Heart left ventricle (tissue), 16 donors: ENCODE data around the gene VAPB. TPM values are rescaled to one million over a fixed set of nuclear protein-coding genes. Genes with fewer than 3 reads are reported as not detected.

Experiments used
- ATAC-seq, 4 donors: fragments of 200-7000 bp; cut with Tn5 transposase; one replicate each; pipeline ENCODE4 v1.9.1; 2020 to 2022; ENCODE audit warnings: moderate library complexity in 4 of 4, mild to moderate bottlenecking in 3 of 4, moderate number of reproducible peaks in 1 of 4
- DNase-seq, 5 donors: peaks; one replicate each; pipeline ENCODE4 v3.0.0-alpha.2; 2020
- H3K27ac ChIP-seq, 12 donors: fragments of 200-600 bp; sonication (generic) in 4 of 12; one replicate each; pipeline versions ENCODE4 v1.5.0 to v1.8.0; 2016 to 2022; ENCODE audit warnings: mild to moderate bottlenecking in 2 of 12
- H3K27me3 ChIP-seq, 9 donors: fragments of 200-600 bp; sonication (generic) in 2 of 9; one replicate each; pipeline versions ENCODE4 v1.5.1 to v1.8.0; 2016 to 2022; ENCODE audit warnings: mild to moderate bottlenecking in 3 of 9
- H3K36me3 ChIP-seq, 9 donors: fragments of 200-600 bp; sonication (generic) in 2 of 9; one replicate each; pipeline versions ENCODE4 v1.5.0 to v1.8.0; 2018 to 2022; ENCODE audit warnings: mild to moderate bottlenecking in 2 of 9
- H3K4me1 ChIP-seq, 12 donors: fragments of 200-600 bp; sonication (generic) in 4 of 12; one replicate each; pipeline versions ENCODE4 v1.5.0 to v1.8.0; 2016 to 2022; ENCODE audit warnings: mild to moderate bottlenecking in 3 of 12
- H3K4me3 ChIP-seq, 12 donors: fragments of 200-600 bp; sonication (generic) in 4 of 12; one replicate each; pipeline versions ENCODE4 v1.5.0 to v1.8.0; 2017 to 2022; ENCODE audit warnings: mild to moderate bottlenecking in 9 of 12, moderate library complexity in 4 of 12
- H3K9me3 ChIP-seq, 12 donors: fragments of 200-600 bp; sonication (generic) in 4 of 12; one replicate each; pipeline versions ENCODE4 v1.5.0 to v1.8.0; 2016 to 2022; ENCODE audit warnings: mild to moderate bottlenecking in 1 of 12
- POLR2A ChIP-seq, 2 donors: fragments of 450-650 bp; IDR thresholded peaks; one replicate each; pipeline ENCODE4 v1.6.1; 2017; ENCODE audit warnings: antibody characterized with exemption in 2 of 2, mild to moderate bottlenecking in 2 of 2, moderate library complexity in 2 of 2
- WGBS, 4 donors: extraction: QIAGEN DNeasy Blood & Tissue Kit in 2 of 4; methylation state at CpG; one replicate each; pipeline versions ENCODE4 v1.1.5 to v1.1.7; 2013 to 2018; 5-methylcytosine and 5-hydroxymethylcytosine counted together
- intact Hi-C, 10 donors: fragments of 100-400 bp; cut with DNase I; formaldehyde crosslinking; loops; one replicate each; pipeline versions ENCODE4 v1.11.1 to v1.14.2; 2022
- polyA plus RNA-seq, 2 donors: library from polyadenylated mRNA; stranded (reverse); fragments of 200-250 nt; gene quantifications; one replicate each; pipeline ENCODE4 v1.2.3, GENCODE V29; 2013
- total RNA-seq, 9 donors: library from RNA; depleted of rRNA in 2 of 9; stranded (reverse); fragments of >200 nt in 2 of 9; fragmentation: NEBNext Ultra II Directional in 3 of 9; extraction: Animal tissue kit (Norgen Biotek cat#: 25700) in 3 of 9; gene quantifications; one replicate each; pipeline versions ENCODE4 v1.1.0 to v1.2.4, GENCODE V29; 2016 to 2023
- TF ChIP-seq, protein P1 (sequence below), 12 donors: fragments of 200-600 bp; sonication (generic) in 4 of 12; IDR thresholded peaks; one replicate each; pipeline versions ENCODE4 v1.5.0 to v1.8.0; 2018 to 2022; ENCODE audit warnings: antibody characterized with exemption in 12 of 12, mild to moderate bottlenecking in 5 of 12
- donor health status: ischemic (EF 13 %, LVEDD 7.1; RV severe dilation, severe dysfunction).
- donor health status: healthy with polysubstance abuse.
- donor health status: DM: no; HTN: yes; CAD: no.
- donor health status: DM: no; HTN: no; CAD: no.
- donor health status: ischemic (EF 25% LVEDD 6.9; RV normal size, moderate dysfunction).
- donor health status: ischemic (EF 25% LVEDD 5.7; RV mildly dilated, moderate dysfunction).
- donor health status: healthy.
- donor health status: DM: yes; HTN: yes; CAD: no.
- donor health status: ischemic (EF 35%, LVEDD 5.7; RV mildly dilated, moderate dysfunction).
- donor health status: nonischemic (EF 11% LVEDD 7.7; RV severe dilation, severe dysfunction).
- donor health status: DM: yes; HTN: yes; CAD: no.
- donor health status: PGD.
- donor health status: ischemic (EF 29% LVEDD 5.4; RV normal size, mild dysfunction).
- donor health status: nonischemic (EF 23%, LVEDD 6.1; RV moderate dilation, normal function).

Gene VAPB
- total and polyA plus RNA-seq, 11 donors, result 25.7 to 76.1 (median 62.7) TPM

DNA sequence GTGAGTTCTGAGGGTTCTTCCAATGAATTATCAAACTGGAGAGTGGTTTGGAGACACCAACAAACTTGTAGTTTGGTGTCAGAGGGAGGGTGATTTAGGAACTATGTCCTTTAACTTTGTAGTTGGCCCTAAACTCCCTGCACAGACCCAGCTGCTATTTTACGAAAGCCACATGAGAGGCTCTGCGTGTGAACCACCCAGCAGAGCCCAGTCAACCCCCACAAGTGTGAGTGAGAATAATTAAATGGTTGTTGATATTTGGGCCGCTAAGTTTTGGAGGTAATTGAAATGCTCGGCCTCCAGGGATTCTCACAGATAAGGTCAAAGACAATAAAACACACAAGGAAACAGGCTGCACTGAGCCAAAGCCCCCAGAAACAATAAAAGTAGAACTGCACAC lies 6.9 kb upstream of the VAPB start:
- no peak overlapping the region for H3K4me3 ChIP-seq
- ATAC-seq (no peak), DNase-seq (no peak)
- peaks cover 0 to 11% (median 0%) of the 10 kb centered on the region in 9 donors for H3K27me3 ChIP-seq
- no peaks in the 10 kb centered on the region for H3K36me3 ChIP-seq
- H3K9me3 ChIP-seq, result peaks cover 0 to 2% (median 0%) of the 10 kb centered on the region in 12 donors
- no peak for TF ChIP-seq POLR2A (IDR thresholded peaks at IDR 0.05)
- intact Hi-C loops, result loop anchor here in 3 of 10 donors (5.0 to 10.0 kb wide), 2 partner anchors 67 to 70 kb away; no protein-coding TSS in a partner anchor
- H3K27ac ChIP-seq, result no peak overlapping the region
- no peaks in the 10 kb centered on the region for H3K4me1 ChIP-seq
- 77 to 84% (median 81%) methylated on average over 4 of the region's 4 CpGs for WGBS, 4 donors

DNA sequence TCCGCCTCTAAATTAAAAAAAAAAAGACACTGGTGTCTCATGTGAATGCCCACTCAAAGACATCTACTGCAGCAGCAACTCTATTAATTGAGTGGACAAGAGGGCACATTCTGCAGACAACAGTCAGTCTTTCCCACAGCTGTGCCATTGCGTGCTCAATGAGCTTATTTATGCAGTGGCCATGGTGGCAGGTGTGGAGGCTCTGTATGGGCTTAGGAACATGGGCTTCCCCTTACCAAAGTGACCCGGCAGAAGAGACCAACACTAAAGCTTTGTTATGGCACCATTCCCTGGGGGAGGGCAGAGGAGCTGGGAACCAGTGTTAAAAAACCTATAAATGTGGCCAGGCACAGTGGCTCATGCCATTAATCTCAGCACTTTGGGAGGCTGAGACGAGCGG lies 4.2 kb upstream of the VAPB start:
- Histone ChIP-seq H3K4me3 (no peak overlapping the region), H3K27me3 (peaks cover 0 to 5% (median 0%) of the 10 kb centered on the region in 9 donors), H3K27ac (no peak overlapping the region), H3K9me3 (peaks cover 0 to 10% (median 0%) of the 10 kb centered on the region in 12 donors), H3K4me1 (peaks cover 0 to 6% (median 1%) of the 10 kb centered on the region in 12 donors), H3K36me3 (no peaks in the 10 kb centered on the region)
- intact Hi-C loops, result loop anchor here in 7 of 10 donors (5.0 to 10.0 kb wide), 6 partner anchors 70 to 507 kb away; partner anchors contain the start of genes STX16 (in 2 of the 7), NPEPL1 (in 1 of the 7) and RAB22A (in 1 of the 7)
- ATAC-seq (no peak), DNase-seq (no peak)
- WGBS, 4 donors, result 91 to 95% (median 94%) methylated on average over 5 of the region's 5 CpGs
- TF ChIP-seq POLR2A (IDR thresholded peaks at IDR 0.05), result no peak
- TF ChIP-seq, protein P1, sequence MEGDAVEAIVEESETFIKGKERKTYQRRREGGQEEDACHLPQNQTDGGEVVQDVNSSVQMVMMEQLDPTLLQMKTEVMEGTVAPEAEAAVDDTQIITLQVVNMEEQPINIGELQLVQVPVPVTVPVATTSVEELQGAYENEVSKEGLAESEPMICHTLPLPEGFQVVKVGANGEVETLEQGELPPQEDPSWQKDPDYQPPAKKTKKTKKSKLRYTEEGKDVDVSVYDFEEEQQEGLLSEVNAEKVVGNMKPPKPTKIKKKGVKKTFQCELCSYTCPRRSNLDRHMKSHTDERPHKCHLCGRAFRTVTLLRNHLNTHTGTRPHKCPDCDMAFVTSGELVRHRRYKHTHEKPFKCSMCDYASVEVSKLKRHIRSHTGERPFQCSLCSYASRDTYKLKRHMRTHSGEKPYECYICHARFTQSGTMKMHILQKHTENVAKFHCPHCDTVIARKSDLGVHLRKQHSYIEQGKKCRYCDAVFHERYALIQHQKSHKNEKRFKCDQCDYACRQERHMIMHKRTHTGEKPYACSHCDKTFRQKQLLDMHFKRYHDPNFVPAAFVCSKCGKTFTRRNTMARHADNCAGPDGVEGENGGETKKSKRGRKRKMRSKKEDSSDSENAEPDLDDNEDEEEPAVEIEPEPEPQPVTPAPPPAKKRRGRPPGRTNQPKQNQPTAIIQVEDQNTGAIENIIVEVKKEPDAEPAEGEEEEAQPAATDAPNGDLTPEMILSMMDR (IDR thresholded peaks at IDR 0.05), result no peak

DNA sequence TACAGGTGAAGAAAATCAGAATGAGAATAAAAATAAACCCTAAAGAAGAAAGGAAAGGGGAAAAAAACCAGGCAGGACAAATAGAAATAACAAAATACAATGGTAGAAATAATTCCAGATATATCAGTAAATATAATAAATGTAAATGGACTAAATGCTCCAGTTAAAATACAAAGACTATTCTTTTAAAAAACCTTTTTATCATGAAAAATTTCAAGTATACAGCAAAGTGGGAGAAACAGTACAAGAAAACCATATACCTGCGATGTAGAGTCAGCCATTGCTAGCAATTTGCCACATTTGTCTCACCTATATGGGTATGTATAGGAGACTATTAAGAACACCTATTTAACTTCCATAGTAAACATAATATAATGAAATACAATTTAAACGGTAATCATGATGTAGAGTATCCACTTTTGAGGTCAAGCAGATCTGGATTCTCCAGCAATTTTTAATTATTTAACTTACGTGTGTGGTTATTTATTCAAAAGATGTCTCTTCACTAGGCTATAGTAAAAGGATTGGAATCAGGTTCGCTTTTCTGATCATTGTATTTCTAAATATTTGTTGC lies 914 bp upstream of the VAPB start:
- peak overlapping the region in 9 of 12 donors; percentile 69 to 91 (median 86) for H3K4me3 ChIP-seq
- DNase-seq (no peak), ATAC-seq (no peak)
- peaks cover 0 to 10% (median 0%) of the 10 kb centered on the region in 12 donors for H3K9me3 ChIP-seq
- peaks cover 0 to 39% (median 29%) of the 10 kb centered on the region in 12 donors for H3K4me1 ChIP-seq
- intact Hi-C loops, result loop anchor here in 6 of 10 donors (5.0 to 10.0 kb wide), 6 partner anchors 73 to 504 kb away; partner anchors contain the start of genes STX16 (in 2 of the 6), NPEPL1 (in 1 of the 6) and RAB22A (in 1 of the 6)
- peaks cover 0 to under 1% (median 0%) of the 10 kb centered on the region in 9 donors for H3K27me3 ChIP-seq
- TF ChIP-seq, protein P1 (IDR thresholded peaks at IDR 0.05), result no peak
- TF ChIP-seq POLR2A (IDR thresholded peaks at IDR 0.05), result no peak
- WGBS, 4 donors, result 72 to 77% (median 74%) methylated on average over 4 of the region's 4 CpGs
- H3K27ac ChIP-seq, result peak overlapping the region in 6 of 12 donors; percentile 92 to 97 (median 94)
- peaks cover 0 to 14% (median 0%) of the 10 kb centered on the region in 9 donors for H3K36me3 ChIP-seq

DNA sequence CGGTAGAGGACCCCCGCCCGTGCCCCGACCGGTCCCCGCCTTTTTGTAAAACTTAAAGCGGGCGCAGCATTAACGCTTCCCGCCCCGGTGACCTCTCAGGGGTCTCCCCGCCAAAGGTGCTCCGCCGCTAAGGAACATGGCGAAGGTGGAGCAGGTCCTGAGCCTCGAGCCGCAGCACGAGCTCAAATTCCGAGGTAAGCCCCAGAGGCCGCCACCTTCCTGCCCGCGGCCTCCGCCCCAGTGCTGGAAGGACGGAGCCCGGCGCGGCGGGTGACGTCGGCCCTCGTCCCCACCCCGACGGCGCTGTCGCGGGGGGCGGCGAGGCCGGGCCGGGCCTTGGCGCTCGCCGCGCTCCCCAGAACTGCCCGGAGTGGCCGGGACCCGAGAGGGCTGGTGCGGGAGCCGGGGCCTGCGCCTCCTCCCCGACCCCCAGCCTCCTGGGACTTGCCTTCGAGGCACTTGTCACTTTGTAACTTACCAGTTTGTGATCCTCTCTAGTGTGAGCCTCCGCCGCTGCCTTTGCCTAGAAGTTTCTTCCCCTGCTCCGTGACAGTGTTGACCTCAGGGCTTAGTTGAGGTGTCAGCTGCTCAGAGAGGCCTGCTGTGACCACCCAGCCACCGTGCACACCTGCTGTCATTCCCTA lies 417 bp downstream of the VAPB start:
- ATAC-seq (peak in 3 of 4 donors; percentile 42 to 74 (median 72)), DNase-seq (peak in 2 of 5 donors; percentile 32 to 49)
- Histone ChIP-seq H3K4me3 (peak overlapping the region; percentile 69 to 91 (median 86)), H3K36me3 (peaks cover 0 to 14% (median 0%) of the 10 kb centered on the region in 9 donors), H3K4me1 (peaks cover 0 to 52% (median 29%) of the 10 kb centered on the region in 12 donors), H3K27me3 (no peaks in the 10 kb centered on the region), H3K9me3 (peaks cover 0 to 10% (median 0%) of the 10 kb centered on the region in 12 donors), H3K27ac (peak overlapping the region; percentile 80 to 97 (median 94))
- intact Hi-C loops, result loop anchor here in 6 of 10 donors (1.0 to 10.0 kb wide), 7 partner anchors 75 to 503 kb away; partner anchors contain the start of genes STX16 (in 2 of the 6), NPEPL1 (in 1 of the 6) and RAB22A (in 1 of the 6)
- WGBS, 4 donors, result 0 to 2% (median 0%) methylated on average over 6 to 56 of the region's 56 CpGs
- TF ChIP-seq, protein P1 (IDR thresholded peaks at IDR 0.05), result no peak
- no peak for TF ChIP-seq POLR2A (IDR thresholded peaks at IDR 0.05)
